OCI-LY7 (cell line): ENCODE measurements around the gene FGF1.

ENCODE experiments used
- EZH2phosphoT487 ChIP-seq: fragments of 200-600 bp; sonication (generic); IDR thresholded peaks from 2 replicates; pipeline ENCODE4 v1.6.1; 2018; ENCODE audit warnings: low read depth, borderline replicate concordance, mild to moderate bottlenecking, mixed run types, antibody characterized with exemption, low read length, moderate library complexity, mixed read lengths
- TF ChIP-seq, protein P1 (sequence below): fragments of 200-600 bp; sonication (generic); conservative IDR thresholded peaks from 2 replicates; pipeline ENCODE4 v1.5.1; 2014; ENCODE audit warnings: mild to moderate bottlenecking, antibody characterized with exemption, low read length, moderate library complexity, mixed read lengths

DNA sequence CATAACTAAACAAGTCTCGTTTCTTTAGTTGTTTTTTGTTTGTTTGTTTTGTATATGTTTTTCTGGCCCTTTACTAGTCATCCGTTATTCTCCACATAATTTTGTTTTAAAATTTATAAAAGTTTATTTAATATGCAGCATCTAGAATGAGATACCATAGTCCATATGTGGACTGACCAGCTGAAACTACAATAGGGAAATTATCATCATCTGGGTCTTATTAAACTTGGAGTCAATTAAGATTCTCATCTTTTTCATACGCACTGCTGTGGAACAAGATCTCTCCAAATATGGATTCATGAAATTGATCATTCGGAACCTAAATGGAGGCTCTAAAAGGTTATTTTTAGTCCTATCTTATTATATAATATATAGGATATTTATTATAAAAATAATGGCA lies 99.3 kb downstream of the FGF1 start:
- TF ChIP-seq, protein P1, sequence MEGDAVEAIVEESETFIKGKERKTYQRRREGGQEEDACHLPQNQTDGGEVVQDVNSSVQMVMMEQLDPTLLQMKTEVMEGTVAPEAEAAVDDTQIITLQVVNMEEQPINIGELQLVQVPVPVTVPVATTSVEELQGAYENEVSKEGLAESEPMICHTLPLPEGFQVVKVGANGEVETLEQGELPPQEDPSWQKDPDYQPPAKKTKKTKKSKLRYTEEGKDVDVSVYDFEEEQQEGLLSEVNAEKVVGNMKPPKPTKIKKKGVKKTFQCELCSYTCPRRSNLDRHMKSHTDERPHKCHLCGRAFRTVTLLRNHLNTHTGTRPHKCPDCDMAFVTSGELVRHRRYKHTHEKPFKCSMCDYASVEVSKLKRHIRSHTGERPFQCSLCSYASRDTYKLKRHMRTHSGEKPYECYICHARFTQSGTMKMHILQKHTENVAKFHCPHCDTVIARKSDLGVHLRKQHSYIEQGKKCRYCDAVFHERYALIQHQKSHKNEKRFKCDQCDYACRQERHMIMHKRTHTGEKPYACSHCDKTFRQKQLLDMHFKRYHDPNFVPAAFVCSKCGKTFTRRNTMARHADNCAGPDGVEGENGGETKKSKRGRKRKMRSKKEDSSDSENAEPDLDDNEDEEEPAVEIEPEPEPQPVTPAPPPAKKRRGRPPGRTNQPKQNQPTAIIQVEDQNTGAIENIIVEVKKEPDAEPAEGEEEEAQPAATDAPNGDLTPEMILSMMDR, result no peak
- no peak for TF ChIP-seq EZH2phosphoT487
